ENCODE measurements around the gene CLTB.

DNA sequence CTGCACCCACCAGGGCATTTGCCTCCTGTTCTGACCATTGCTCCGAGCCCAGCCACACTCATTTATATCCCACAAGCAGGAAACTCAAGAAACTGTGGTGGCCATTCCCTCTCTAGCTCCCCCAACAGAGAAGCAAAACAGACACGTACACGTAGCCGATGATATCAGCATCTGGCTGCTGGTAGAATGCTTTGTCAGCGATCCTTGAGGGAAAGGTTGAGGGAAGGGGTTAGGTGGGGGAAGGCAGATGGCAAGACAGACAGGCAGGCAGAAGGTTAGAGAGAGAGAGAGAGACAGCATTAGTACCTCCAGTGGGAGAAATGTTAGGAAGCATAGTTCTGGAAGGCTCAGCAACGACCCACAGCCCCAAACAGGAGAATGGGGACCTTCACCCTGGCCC, 20.0 kb downstream of the CLTB start:
- TF ChIP-seq, protein P1, sequence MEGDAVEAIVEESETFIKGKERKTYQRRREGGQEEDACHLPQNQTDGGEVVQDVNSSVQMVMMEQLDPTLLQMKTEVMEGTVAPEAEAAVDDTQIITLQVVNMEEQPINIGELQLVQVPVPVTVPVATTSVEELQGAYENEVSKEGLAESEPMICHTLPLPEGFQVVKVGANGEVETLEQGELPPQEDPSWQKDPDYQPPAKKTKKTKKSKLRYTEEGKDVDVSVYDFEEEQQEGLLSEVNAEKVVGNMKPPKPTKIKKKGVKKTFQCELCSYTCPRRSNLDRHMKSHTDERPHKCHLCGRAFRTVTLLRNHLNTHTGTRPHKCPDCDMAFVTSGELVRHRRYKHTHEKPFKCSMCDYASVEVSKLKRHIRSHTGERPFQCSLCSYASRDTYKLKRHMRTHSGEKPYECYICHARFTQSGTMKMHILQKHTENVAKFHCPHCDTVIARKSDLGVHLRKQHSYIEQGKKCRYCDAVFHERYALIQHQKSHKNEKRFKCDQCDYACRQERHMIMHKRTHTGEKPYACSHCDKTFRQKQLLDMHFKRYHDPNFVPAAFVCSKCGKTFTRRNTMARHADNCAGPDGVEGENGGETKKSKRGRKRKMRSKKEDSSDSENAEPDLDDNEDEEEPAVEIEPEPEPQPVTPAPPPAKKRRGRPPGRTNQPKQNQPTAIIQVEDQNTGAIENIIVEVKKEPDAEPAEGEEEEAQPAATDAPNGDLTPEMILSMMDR (IDR thresholded peaks at IDR 0.05 in 8 of 11, conservative IDR thresholded peaks at IDR 0.05 in 3 of 11): no peak
- no peak for TF ChIP-seq POLR2AphosphoS5 (IDR thresholded peaks at IDR 0.05)
- no peak for TF ChIP-seq POLR2A (IDR thresholded peaks at IDR 0.05)
